ENCODE results near the gene KRT76. TPM values are rescaled to one million over a fixed set of nuclear protein-coding genes. Genes with fewer than 3 reads are reported as not detected.

The KRT76 gene
- total RNA-seq, 1 donor from 2014 or later, result not detected

DNA sequence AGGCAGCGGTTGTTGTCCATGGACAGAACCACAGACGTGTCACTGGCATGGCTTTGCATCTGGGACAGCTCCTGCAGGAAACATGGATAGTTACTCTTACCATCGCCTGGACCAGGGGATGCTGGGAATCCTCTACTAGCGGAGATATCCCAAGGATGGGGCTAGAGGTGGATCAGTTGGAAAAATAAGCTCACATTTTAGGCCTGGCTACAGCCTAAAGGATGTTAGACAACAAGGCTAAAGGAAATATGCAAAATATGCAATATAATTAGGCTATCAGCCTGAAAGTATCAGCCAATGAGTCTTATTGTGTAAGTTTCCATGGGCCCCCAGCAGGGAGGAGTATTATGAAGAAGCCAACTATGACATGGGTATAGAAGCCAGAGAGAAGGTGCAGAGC lies 5.0 kb downstream of the KRT76 start:
- H3K27me3 Mint-ChIP-seq (ENCODE audit: low read depth), result peaks cover 64% of the 10 kb centered on the region
- H3K27ac Mint-ChIP-seq (ENCODE audit: unreplicated experiment), result no peak overlapping the region
- no peak overlapping the region for H3K4me3 Mint-ChIP-seq (ENCODE audit: unreplicated experiment)
- H3K9me3 Mint-ChIP-seq (ENCODE audit: low read depth), result no peaks in the 10 kb centered on the region
- no peaks in the 10 kb centered on the region for H3K4me1 Mint-ChIP-seq (ENCODE audit: low read depth)
- no peaks in the 10 kb centered on the region for H3K36me3 Mint-ChIP-seq (ENCODE audit: low read depth)
- DNase-seq (ENCODE audit: low spot score), result no peak
- TF ChIP-seq, protein P1, sequence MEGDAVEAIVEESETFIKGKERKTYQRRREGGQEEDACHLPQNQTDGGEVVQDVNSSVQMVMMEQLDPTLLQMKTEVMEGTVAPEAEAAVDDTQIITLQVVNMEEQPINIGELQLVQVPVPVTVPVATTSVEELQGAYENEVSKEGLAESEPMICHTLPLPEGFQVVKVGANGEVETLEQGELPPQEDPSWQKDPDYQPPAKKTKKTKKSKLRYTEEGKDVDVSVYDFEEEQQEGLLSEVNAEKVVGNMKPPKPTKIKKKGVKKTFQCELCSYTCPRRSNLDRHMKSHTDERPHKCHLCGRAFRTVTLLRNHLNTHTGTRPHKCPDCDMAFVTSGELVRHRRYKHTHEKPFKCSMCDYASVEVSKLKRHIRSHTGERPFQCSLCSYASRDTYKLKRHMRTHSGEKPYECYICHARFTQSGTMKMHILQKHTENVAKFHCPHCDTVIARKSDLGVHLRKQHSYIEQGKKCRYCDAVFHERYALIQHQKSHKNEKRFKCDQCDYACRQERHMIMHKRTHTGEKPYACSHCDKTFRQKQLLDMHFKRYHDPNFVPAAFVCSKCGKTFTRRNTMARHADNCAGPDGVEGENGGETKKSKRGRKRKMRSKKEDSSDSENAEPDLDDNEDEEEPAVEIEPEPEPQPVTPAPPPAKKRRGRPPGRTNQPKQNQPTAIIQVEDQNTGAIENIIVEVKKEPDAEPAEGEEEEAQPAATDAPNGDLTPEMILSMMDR (IDR thresholded peaks at IDR 0.05), result no peak

DNA sequence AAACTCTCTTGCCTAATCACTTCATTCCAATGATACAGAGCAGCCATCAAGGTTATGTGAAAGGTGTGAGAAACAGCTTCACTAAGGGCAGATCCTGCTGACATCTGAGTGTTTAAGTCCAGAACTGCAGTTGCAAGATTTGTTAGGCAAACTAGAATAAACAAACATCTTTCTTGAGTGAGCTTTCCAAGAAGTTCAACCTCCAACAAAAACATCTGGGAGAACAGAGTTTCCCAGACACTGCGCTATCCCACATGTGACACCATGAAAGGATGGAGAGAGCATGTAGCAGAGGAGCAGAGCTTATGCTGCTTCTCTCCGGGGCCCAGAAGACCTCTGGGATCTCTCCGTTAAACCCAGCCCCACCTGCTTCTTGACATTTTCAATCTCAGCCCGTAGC lies 5.6 kb downstream of the KRT76 start:
- H3K9me3 Mint-ChIP-seq (ENCODE audit: low read depth), result no peaks in the 10 kb centered on the region
- peaks cover 62% of the 10 kb centered on the region for H3K27me3 Mint-ChIP-seq (ENCODE audit: low read depth)
- H3K36me3 Mint-ChIP-seq (ENCODE audit: low read depth), result no peaks in the 10 kb centered on the region
- H3K27ac Mint-ChIP-seq (ENCODE audit: unreplicated experiment), result no peak overlapping the region
- TF ChIP-seq, protein P1 (IDR thresholded peaks at IDR 0.05), result no peak
- H3K4me3 Mint-ChIP-seq (ENCODE audit: unreplicated experiment), result no peak overlapping the region
- H3K4me1 Mint-ChIP-seq (ENCODE audit: low read depth), result no peaks in the 10 kb centered on the region
- no peak for DNase-seq (ENCODE audit: low spot score)

DNA sequence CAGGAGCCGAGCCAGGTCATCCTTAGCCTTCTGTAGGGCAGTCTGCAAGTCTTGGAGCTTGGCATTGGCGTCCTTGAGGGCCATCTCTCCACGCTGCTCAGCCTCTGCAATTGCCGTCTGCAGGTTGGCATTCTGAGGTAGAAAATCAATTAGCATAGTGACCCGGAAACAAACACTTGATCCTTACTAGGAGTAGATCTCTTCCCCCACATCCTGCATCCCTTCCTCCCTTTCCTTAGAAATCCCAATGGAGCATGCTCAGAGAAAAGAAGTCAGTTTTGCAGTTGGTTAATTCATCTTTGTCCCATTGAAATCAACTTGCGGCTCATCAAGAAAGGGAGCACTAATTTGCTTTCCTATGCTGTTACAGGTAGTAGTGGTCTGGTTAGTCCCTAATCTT lies 6.1 kb downstream of the KRT76 start:
- no peak overlapping the region for H3K4me3 Mint-ChIP-seq (ENCODE audit: unreplicated experiment)
- DNase-seq (ENCODE audit: low spot score), result no peak
- TF ChIP-seq, protein P1 (IDR thresholded peaks at IDR 0.05), result no peak
- no peaks in the 10 kb centered on the region for H3K4me1 Mint-ChIP-seq (ENCODE audit: low read depth)
- peaks cover 63% of the 10 kb centered on the region for H3K27me3 Mint-ChIP-seq (ENCODE audit: low read depth)
- no peaks in the 10 kb centered on the region for H3K36me3 Mint-ChIP-seq (ENCODE audit: low read depth)
- no peaks in the 10 kb centered on the region for H3K9me3 Mint-ChIP-seq (ENCODE audit: low read depth)
- H3K27ac Mint-ChIP-seq (ENCODE audit: unreplicated experiment), result no peak overlapping the region

DNA sequence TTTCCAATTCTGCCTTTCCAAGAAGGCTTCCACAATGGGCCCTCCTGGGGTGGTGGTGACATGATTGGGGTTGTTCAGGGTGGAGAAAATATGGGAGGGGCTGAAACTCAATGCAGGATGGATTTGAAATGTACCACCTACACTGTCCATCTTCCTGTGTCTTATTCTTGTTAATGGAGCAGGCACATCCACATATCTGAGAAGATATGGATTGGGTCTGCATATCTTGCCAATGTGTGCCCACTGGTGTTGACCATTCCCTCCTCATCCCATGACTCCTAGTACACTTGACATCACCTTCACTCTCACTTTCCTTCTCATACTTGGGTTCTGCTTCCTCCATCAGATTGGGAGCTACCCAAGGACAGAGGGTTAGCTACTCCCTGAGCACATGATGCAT lies 7.2 kb downstream of the KRT76 start:
- no peak for DNase-seq (ENCODE audit: low spot score)
- Mint-ChIP-seq H3K27me3 (ENCODE audit: low read depth) (peaks cover 63% of the 10 kb centered on the region), H3K27ac (ENCODE audit: unreplicated experiment) (no peak overlapping the region), H3K36me3 (ENCODE audit: low read depth) (no peaks in the 10 kb centered on the region), H3K9me3 (ENCODE audit: low read depth) (no peaks in the 10 kb centered on the region), H3K4me3 (ENCODE audit: unreplicated experiment) (no peak overlapping the region), H3K4me1 (ENCODE audit: low read depth) (no peaks in the 10 kb centered on the region)
- TF ChIP-seq, protein P1 (IDR thresholded peaks at IDR 0.05), result no peak

DNA sequence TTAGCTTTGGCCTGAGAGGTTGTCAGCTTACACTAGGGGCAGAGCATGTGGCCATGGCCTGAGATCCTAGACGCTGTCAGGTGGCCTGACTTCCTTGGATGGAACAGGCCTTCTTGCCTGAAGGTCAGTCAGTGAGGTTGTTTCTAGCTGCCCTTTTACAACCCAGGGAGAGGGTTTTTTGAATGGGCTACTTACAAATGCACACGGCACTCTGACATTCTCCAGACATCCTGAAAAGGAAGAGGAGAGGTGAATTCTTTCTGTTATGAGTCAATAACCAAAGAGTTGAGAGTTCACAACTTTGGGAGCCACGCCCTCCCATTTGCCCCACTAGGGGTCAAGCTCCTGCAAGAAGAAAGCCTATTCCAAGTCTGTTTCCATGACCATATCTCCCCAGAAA lies 7.8 kb downstream of the KRT76 start:
- Mint-ChIP-seq H3K9me3 (ENCODE audit: low read depth) (no peaks in the 10 kb centered on the region), H3K36me3 (ENCODE audit: low read depth) (no peaks in the 10 kb centered on the region), H3K4me1 (ENCODE audit: low read depth) (no peaks in the 10 kb centered on the region), H3K27me3 (ENCODE audit: low read depth) (peaks cover 66% of the 10 kb centered on the region), H3K27ac (ENCODE audit: unreplicated experiment) (no peak overlapping the region), H3K4me3 (ENCODE audit: unreplicated experiment) (no peak overlapping the region)
- TF ChIP-seq, protein P1 (IDR thresholded peaks at IDR 0.05), result no peak
- no peak for DNase-seq (ENCODE audit: low spot score)
